HG02943 (cell line): ENCODE measurements around the gene FAM131B.

ENCODE experiments used
- ATAC-seq: cut with Tn5 transposase; IDR thresholded peaks from one replicate; pipeline ENCODE4 v1.9.1; 2021; ENCODE audit warnings: mild to moderate bottlenecking, low read depth, moderate library complexity; ENCODE audit not compliant: unreplicated experiment

Gene FAM131B

GRCh38 chr7:143325240-143325639, 37.3 kb downstream of the FAM131B start:
- ATAC-seq = no peak

- ATAC-seq = no peak
Measured at GRCh38 chr7:143323653-143324052, 38.9 kb downstream of the FAM131B start.

GRCh38 chr7:143322760-143323633, 39.5 kb downstream of the FAM131B start:
- no peak for ATAC-seq

GRCh38 chr7:143321734-143322133, 40.8 kb downstream of the FAM131B start:
- ATAC-seq = no peak

- no peak for ATAC-seq
Measured at GRCh38 chr7:143321242-143321641, 41.3 kb downstream of the FAM131B start.

- ATAC-seq = no peak
Measured at GRCh38 chr7:143320620-143321019, 41.9 kb downstream of the FAM131B start.

GRCh38 chr7:143318661-143319060, 43.9 kb downstream of the FAM131B start:
- no peak for ATAC-seq

- no peak for ATAC-seq
Measured at GRCh38 chr7:143316492-143316891, 46.0 kb downstream of the FAM131B start.

- no peak for ATAC-seq
Measured at GRCh38 chr7:143315776-143316175, 46.7 kb downstream of the FAM131B start, which contains the start of gene CLCN1. CLCN1 (plus strand) TSS chr7:143316111; CDS start chr7:143316213, 102 bp downstream.

GRCh38 chr7:143314127-143314526, 48.4 kb downstream of the FAM131B start:
- ATAC-seq = no peak

- ATAC-seq = no peak
Measured at GRCh38 chr7:143308632-143309031, 53.9 kb downstream of the FAM131B start.

- no peak for ATAC-seq
Measured at GRCh38 chr7:143305423-143306070, 57.0 kb downstream of the FAM131B start.

GRCh38 chr7:143304938-143305337, 57.6 kb downstream of the FAM131B start:
- no peak for ATAC-seq

GRCh38 chr7:143303733-143304132, 58.8 kb downstream of the FAM131B start:
- ATAC-seq = no peak
